C4-2B (cell line): Measurements from ENCODE around the gene FAM20C.

Experiments
- H3K27ac ChIP-seq: fragments of 450-650 bp; 2 replicates; pipeline ENCODE4 v1.5.1; 2017
- CTCF ChIP-seq: fragments of 450-650 bp; conservative IDR thresholded peaks from 2 replicates; pipeline ENCODE4 v1.5.1; 2017; ENCODE audit warnings: mild to moderate bottlenecking
- ZFX ChIP-seq: fragments of 450-650 bp; IDR thresholded peaks from 2 replicates; pipeline ENCODE4 v1.6.1; 2017

FAM20C gene

GRCh38 chr7:165661-166337 lies 26.6 kb upstream of the FAM20C start:
- no peak overlapping the region for H3K27ac ChIP-seq
- no peak for TF ChIP-seq ZFX

- no peak overlapping the region for H3K27ac ChIP-seq
- no peak for TF ChIP-seq ZFX
- no peak for TF ChIP-seq CTCF
Measured at GRCh38 chr7:166338-167060, 25.9 kb upstream of the FAM20C start.

- no peak overlapping the region for H3K27ac ChIP-seq
- no peak for TF ChIP-seq ZFX
- TF ChIP-seq CTCF = no peak
Measured at GRCh38 chr7:167090-167855, 25.1 kb upstream of the FAM20C start.

GRCh38 chr7:167976-168791 lies 24.2 kb upstream of the FAM20C start:
- H3K27ac ChIP-seq = no peak overlapping the region
- no peak for TF ChIP-seq ZFX
- TF ChIP-seq CTCF = no peak

GRCh38 chr7:169276-170172 lies 22.8 kb upstream of the FAM20C start:
- TF ChIP-seq CTCF = no peak
- no peak for TF ChIP-seq ZFX
- no peak overlapping the region for H3K27ac ChIP-seq

GRCh38 chr7:170551-171363 lies 21.6 kb upstream of the FAM20C start:
- TF ChIP-seq ZFX = no peak
- TF ChIP-seq CTCF = no peak
- no peak overlapping the region for H3K27ac ChIP-seq
